Measurements from ENCODE around the gene CHD6.

Gene CHD6

GRCh38 chr20:41577129-41578009 lies 40.8 kb downstream of the CHD6 start:
- no peak for FAIRE-seq

GRCh38 chr20:41575412-41575811 lies 42.8 kb downstream of the CHD6 start:
- no peak for FAIRE-seq

- FAIRE-seq: no peak
Measured at GRCh38 chr20:41574802-41575389, 43.3 kb downstream of the CHD6 start.

DNA sequence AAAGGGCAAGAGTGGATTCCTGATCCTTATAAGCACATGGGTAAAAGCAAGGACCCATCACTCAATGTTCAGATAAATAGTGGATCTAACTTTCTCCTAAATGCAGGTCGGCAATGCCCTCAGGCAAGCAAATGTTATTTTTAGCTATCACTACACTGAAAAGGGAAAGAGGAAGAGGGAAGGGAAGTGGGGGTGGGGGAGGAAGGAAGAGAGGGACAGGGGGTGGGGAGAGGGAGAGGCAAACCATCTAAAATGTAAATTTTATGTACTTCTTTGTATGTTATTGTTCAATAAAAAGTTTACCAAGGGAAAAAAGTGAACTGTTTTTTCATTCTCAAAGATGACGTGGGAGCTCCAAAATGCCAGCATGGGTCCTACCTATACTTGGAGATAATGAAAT lies 44.2 kb downstream of the CHD6 start:
- no peak for FAIRE-seq

- FAIRE-seq: no peak
Measured at GRCh38 chr20:41572010-41572572, 46.1 kb downstream of the CHD6 start.

DNA sequence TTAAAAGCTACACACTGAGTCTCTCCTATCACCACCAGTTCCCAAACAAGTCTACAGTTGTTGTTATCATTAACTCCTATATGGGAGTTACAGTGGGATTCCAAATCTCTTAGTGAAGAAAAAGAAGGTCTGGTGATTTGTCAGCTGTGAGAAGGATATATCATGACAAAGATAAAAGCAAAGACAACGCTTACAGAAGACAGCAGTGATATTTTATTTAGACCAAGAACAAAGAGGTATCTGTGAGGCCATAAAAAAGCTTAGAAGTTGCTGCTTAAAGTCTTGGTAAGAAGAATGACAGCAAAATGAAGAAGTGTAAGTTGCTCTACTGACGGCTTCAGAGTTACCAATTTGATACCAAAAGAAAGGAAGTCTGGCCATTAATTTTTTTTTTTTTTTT lies 47.2 kb downstream of the CHD6 start:
- no peak for FAIRE-seq

DNA sequence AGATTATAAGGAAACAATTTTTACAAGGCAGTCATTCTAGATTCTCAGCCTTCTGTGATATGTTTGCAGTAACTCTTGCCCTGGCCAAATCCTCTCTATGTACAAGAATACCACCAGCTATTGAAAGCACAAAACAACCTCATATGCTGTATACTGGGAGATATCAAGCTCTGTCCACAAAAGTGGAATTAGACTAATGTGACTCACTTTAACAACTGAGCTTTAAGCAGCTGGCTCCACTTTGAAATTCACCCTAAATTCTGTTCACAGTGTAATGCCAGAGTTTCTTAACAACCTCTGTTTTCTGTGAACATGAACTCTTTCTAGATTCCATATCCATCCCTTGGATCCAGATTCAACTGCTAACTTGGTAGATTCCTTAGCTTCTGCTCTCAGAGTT lies 47.6 kb downstream of the CHD6 start:
- FAIRE-seq: no peak

- no peak for FAIRE-seq
Measured at GRCh38 chr20:41567615-41568014, 50.6 kb downstream of the CHD6 start.

DNA sequence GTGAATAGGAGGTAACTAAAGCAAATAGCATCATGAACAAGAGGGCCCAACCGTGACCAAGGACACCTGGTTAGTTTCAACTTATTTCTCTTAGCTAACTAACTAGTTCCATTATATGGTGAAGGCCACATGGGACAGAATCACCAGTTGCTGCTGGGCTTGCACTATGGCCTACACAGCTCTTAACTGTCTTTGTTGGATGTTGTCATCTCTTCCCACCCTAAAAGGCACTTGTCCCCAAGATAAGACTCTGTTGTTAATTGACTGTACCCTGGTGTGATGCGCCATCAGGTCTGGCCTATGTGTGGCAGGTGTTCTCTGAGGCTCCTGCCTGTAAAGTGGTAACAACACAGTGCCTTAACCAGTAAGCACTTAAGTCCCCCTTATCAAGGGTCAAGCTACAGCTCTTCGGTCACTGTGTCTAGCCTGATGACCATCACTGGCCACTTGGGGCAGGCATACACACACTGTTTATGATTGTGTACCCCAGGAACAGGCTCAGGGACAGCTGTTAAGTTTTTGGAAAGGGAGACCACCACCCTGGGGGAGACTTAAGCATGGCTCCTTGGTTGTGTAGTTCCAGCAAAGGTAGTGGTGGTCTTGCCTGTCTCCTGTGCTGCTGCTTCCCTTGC lies 51.2 kb downstream of the CHD6 start:
- FAIRE-seq: no peak

DNA sequence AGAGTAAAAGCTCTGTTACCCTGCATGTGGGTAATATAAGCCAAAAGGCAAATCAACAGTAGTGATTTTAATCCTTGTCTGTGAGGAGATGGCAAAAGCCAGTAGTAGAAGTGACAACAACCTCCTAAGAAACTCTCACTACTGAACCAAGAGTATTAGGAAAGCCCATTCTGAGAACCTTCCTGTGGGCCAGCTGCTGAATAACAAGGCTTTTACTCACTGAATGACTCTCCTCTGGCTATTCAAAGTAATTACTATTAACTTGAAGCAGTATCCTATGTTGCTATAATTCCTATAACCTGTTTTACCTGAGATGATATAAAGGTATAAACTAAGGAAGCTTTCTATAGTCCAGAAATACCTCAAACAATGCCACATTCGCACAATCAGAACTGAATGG lies 55.1 kb downstream of the CHD6 start:
- FAIRE-seq: no peak

DNA sequence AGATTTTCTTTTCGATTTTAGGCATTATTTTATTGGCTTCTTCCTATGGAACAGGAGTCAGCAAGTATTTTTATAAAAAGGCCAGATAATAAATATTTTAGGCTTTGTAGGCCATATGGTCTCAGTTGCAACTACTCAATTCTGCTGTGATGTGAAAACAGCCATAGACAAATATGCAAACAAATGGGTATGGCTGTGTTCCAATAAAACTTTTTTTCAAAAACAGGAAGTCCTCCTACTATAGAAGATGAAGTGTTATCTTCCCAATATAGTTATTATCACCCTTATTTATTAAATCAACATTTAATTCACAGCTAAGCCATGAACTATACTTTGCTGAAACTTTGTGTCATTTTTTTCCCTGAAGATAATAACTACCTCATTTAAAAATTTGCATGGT lies 57.2 kb downstream of the CHD6 start:
- no peak for FAIRE-seq

GRCh38 chr20:41559658-41560057 lies 58.5 kb downstream of the CHD6 start:
- no peak for FAIRE-seq

DNA sequence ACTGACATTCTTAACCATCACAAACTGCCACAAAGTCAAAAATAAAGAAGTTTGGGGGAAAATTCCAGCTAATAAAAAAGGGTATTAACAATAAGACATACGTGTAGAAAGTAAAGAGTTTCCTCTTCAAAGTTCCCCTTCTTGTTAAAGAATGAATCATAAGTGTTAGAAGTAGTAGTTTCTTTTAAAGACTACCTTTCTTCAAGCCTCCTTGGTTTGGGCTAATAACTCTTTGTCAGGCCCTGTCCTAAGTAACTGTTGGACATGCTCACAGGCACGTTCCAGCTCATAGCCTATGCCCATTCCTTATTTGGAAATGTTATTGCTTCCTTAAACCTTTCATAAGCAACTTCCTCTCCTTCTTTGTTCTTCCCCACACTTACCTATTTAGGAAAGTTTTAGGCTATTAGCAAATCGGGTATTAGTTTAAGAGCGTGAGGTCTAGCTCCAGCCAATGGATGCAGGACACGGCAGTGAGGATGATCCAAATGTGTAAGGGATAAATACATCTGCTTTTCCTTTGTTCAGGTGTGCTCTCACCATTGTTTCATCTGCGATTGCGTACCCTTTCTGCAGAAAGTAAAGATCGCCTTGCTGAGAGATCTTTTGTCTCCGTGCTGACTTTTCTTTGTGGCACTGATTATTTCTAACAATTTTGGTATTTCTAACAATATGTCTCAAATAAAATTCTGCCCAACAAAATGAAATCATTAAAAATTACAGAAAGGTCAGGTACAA lies 64.9 kb downstream of the CHD6 start:
- FAIRE-seq: no peak

GRCh38 chr20:41552295-41553068 lies 65.7 kb downstream of the CHD6 start:
- FAIRE-seq: no peak

DNA sequence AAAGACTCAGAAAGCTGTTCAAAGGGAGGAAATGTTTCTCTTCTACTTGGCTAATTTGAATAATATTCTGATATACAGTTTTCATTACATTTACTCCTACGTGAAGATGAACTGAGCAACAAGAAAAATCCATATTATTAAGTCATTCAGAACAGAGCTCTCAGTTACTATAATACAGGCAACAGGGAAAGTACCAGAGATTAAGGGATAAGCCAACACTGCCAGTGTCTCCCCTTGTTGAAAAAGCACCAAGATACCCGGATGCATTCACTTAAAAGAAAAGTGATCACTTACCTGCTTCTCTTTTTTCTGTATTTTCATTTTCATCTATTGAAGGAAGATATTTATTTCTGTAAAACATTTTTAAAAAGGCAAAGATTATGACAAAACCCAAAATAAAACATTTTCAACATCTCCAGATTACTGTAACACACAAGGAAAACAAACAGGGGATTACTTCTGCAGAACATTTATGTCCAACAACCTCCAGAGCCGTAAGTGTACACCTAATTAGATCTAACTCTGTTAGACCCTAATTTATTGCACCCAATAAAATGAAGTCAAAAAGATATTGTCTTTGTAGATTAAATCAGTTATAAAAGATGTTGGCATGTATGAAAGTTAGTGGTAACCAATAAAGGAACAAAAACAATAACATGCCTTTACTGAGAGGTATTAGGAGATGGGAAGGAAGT lies 67.0 kb downstream of the CHD6 start:
- no peak for FAIRE-seq

DNA sequence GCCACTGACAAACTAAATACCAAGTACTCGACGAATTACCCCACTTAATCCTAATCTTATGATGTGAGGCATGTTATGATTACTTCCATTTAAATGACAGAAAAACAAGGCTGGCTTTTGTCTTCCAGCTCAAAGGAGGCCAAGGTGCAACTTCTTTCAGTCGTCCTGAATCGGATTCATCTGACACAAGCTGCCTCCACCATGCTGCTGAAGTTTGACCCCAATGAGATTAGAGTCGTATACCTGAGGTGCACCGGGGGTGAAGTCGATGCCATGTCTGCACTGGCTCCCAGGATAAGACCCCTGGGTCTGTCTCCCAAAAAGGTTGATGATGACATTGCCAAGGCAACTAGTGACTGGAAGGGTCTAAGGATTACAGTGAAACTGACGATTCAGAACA lies 71.0 kb downstream of the CHD6 start:
- FAIRE-seq: no peak

GRCh38 chr20:41546535-41546934 lies 71.6 kb downstream of the CHD6 start:
- FAIRE-seq: no peak

DNA sequence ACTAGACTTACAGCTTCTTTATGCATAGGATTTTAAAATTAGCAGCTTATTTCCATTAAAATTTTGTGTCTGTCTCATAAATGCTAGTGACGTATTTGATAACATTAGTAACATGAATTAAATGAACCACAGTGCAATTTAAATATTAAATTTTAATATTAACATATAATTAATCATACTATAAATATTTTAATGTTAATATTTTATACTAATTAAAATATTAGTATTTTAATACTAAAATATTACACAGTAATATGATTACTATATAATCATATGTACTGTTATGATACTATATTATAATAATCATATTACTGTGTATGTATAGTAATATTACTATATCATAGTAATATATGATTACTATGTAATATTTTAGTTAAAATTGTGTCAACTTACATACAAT lies 73.7 kb downstream of the CHD6 start:
- peak; percentile 53 for FAIRE-seq

DNA sequence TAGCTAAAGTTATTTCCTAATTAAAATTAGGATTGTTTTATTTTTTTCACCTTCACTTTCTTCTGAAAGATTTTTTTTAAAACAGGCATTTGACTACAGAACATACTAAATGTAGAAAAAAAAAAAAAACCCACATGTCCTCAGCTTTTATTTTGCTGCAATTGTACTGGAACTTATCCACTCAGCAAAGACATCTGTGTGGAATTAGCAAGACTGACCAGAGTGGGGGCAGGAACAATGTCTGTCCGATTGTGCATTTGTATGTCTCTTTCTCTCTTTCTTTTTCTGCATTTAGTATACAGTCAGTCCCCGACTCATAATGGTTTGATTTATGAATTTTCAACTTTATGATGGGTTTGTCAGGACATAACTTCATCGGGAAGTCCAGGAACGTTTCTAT lies 77.3 kb downstream of the CHD6 start:
- no peak for FAIRE-seq

DNA sequence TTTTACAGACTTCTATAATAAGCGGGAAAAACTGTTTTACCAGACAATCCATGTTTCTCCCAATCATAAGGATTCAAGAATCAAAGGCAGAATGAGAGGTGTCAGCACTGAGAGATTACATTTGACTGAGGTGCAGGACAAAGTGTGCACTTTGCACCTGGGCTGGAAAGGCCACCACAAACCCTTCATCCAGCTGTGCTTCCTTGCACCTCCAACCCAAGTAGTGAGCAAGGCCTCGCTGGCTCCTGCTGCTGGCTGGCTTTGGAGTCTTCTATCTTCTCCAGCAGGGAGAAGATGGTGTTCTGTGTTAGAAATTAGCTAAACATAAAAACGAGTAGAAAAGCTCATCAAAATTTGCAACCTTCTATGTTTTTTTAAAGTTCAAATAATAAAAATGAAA lies 77.7 kb downstream of the CHD6 start:
- FAIRE-seq: no peak

- no peak for FAIRE-seq
Measured at GRCh38 chr20:41538810-41539596, 79.2 kb downstream of the CHD6 start.
